GM12878 (cell line): ENCODE data around the gene CCDC68. TPM values are rescaled to one million over a fixed set of nuclear protein-coding genes. Genes with fewer than 3 reads are reported as not detected.

Experiments used
- ATAC-seq: fragments of 200-7000 bp; cut with Tn5 transposase; 3 replicates; pipeline ENCODE4 v1.9.1; 2020; ENCODE audit warnings: mild to moderate bottlenecking, moderate library complexity
- BruUV-seq: library from RNA; stranded (reverse); fragments of 400-500 nt; replicated peaks from 2 replicates; lab custom pipeline; 2021; lab: Mats Ljungman, UMichigan
- CTCF ChIA-PET: fragments of 300-600 bp; sonication (Branson Sonifier 250); formaldehyde crosslinking; extraction: SDS; loops from one replicate; lab custom pipeline; 2021; ENCODE audit warnings: inconsistent platforms; lab: Yijun Ruan, JAX
- POLR2A ChIA-PET: fragments of 350-600 bp; formaldehyde crosslinking; extraction: SDS; loops from one replicate; lab custom pipeline; 2021; ENCODE audit warnings: inconsistent platforms; lab: Charles Lee
- RAD21 ChIA-PET: fragments of 300-600 bp; sonication (Branson Sonifier 250); formaldehyde crosslinking; loops from one replicate; lab custom pipeline; 2023; ENCODE audit warnings: antibody characterized with exemption; ENCODE audit not compliant: unreplicated experiment; lab: Charles Lee
- SMC1A ChIA-PET: fragments of 300-600 bp; sonication (Branson Sonifier 250); formaldehyde crosslinking; loops from one replicate; lab custom pipeline; 2023; ENCODE audit not compliant: unreplicated experiment, uncharacterized antibody; lab: Charles Lee
- DNase-seq: peaks from one replicate; pipeline ENCODE4 v3.0.0-alpha.2; 2011; ENCODE audit warnings: low read depth, low spot score
- FAIRE-seq: peaks from 3 replicates; lab custom pipeline; 2011; peaks lifted over from hg19 to GRCh38; lab: Jason Lieb, UNC
- H2AFZ ChIP-seq: 2 replicates; pipeline ENCODE4 v1.6.0; 2011; ENCODE audit warnings: low read depth, low read length, control low read depth; ENCODE audit not compliant: control insufficient read depth
- H3K27ac ChIP-seq: 2 replicates; pipeline ENCODE4 v1.5.1; 2011; ENCODE audit warnings: control low read depth; ENCODE audit not compliant: control insufficient read depth, insufficient read depth
- H3K27me3 ChIP-seq, 2 experiments: replicated peaks in 1 of 2; 2 replicates each; pipeline versions ENCODE4 v1.6.0 to v1.6.1; 2011; ENCODE audit warnings: low read length in 1 of 2; ENCODE audit not compliant: control insufficient read depth in 2 of 2, insufficient read depth in 2 of 2
- H3K36me3 ChIP-seq, 2 experiments: 2 replicates each; pipeline ENCODE4 v1.5.1; 2011; ENCODE audit warnings: low read length in 1 of 2; ENCODE audit not compliant: control insufficient read depth in 2 of 2, insufficient read depth in 2 of 2
- H3K4me1 ChIP-seq: 2 replicates; pipeline ENCODE4 v1.6.1; 2011; ENCODE audit warnings: mild to moderate bottlenecking, low read length, moderate library complexity, mixed read lengths; ENCODE audit not compliant: control insufficient read depth, insufficient read depth
- H3K4me2 ChIP-seq: 2 replicates; pipeline ENCODE4 v1.6.0; 2011; ENCODE audit warnings: control low read depth; ENCODE audit not compliant: control insufficient read depth, insufficient read depth
- H3K4me3 ChIP-seq: fragments of 200-600 bp; sonication (generic); 2 replicates; pipeline ENCODE4 v1.5.1; 2016
- H3K79me2 ChIP-seq: 2 replicates; pipeline ENCODE4 v1.6.0; 2011; ENCODE audit warnings: low read length; ENCODE audit not compliant: control insufficient read depth, insufficient read depth
- H3K9ac ChIP-seq: 2 replicates; pipeline ENCODE4 v1.8.0; 2011; ENCODE audit warnings: low read length, control low read depth, mixed read lengths; ENCODE audit not compliant: control insufficient read depth, insufficient read depth
- H3K9me3 ChIP-seq: replicated peaks from 3 replicates; pipeline ENCODE4 v1.5.1; 2011; ENCODE audit warnings: mild to moderate bottlenecking, low read length; ENCODE audit not compliant: control insufficient read depth, insufficient read depth
- H4K20me1 ChIP-seq: 2 replicates; pipeline ENCODE4 v1.6.0; 2011; ENCODE audit not compliant: control insufficient read depth, insufficient read depth
- BACH1 ChIP-seq: fragments of 450-650 bp; IDR thresholded peaks from 2 replicates; pipeline ENCODE4 v1.6.1; 2017; ENCODE audit warnings: mild to moderate bottlenecking, borderline replicate concordance
- CEBPB ChIP-seq, 2 experiments: fragments of 150-350 bp in 1 of 2; IDR thresholded peaks; 2 replicates each; pipeline ENCODE4 v1.6.1; 2012 to 2014; ENCODE audit warnings: low read depth in 2 of 2, low read length in 2 of 2, borderline replicate concordance in 1 of 2, inconsistent platforms in 1 of 2
- ELK1 ChIP-seq: IDR thresholded peaks from 2 replicates; pipeline ENCODE4 v1.6.1; 2012; ENCODE audit warnings: low read depth, low read length, improper control_type of control experiment
- GABPA ChIP-seq: IDR thresholded peaks from 2 replicates; pipeline ENCODE4 v1.6.1; 2014; ENCODE audit warnings: antibody characterized with exemption, low read depth, mild to moderate bottlenecking, inconsistent platforms
- HSF1 ChIP-seq: fragments of 150-350 bp; IDR thresholded peaks from 2 replicates; pipeline ENCODE4 v1.6.1; 2014; ENCODE audit warnings: mild to moderate bottlenecking, low read depth, low read length
- JUND ChIP-seq: IDR thresholded peaks from 2 replicates; pipeline ENCODE4 v1.6.1; 2012; ENCODE audit warnings: low read depth, mild to moderate bottlenecking, low read length, improper control_type of control experiment, moderate library complexity
- KAT2A ChIP-seq: conservative IDR thresholded peaks from 2 replicates; pipeline ENCODE4 v1.6.1; 2011; ENCODE audit warnings: low read depth, low read length; ENCODE audit not compliant: control insufficient read depth
- MTA3 ChIP-seq: IDR thresholded peaks from 2 replicates; pipeline ENCODE4 v1.6.1; 2012; ENCODE audit warnings: low read length, inconsistent platforms, borderline replicate concordance
- NFXL1 ChIP-seq: fragments of 450-650 bp; IDR thresholded peaks from 2 replicates; pipeline ENCODE4 v1.6.1; 2017; ENCODE audit warnings: antibody characterized with exemption, mild to moderate bottlenecking, borderline replicate concordance
- PRDM15 ChIP-seq: fragments of 450-650 bp; formaldehyde crosslinking; IDR thresholded peaks from 2 replicates; pipeline ENCODE4 v1.4.0; 2020; ENCODE audit warnings: mild to moderate bottlenecking, moderate library complexity
- SIX5 ChIP-seq: IDR thresholded peaks from 2 replicates; pipeline ENCODE4 v1.6.1; 2011; ENCODE audit warnings: mild to moderate bottlenecking, low read depth, low read length, moderate library complexity; ENCODE audit not compliant: severe bottlenecking
- SUPT20H ChIP-seq: IDR thresholded peaks from 2 replicates; pipeline ENCODE4 v1.6.1; 2011; ENCODE audit warnings: low read depth, mild to moderate bottlenecking, low read length, moderate library complexity, borderline replicate concordance; ENCODE audit not compliant: control insufficient read depth
- TARDBP ChIP-seq: IDR thresholded peaks from 2 replicates; pipeline ENCODE4 v1.6.1; 2016; ENCODE audit warnings: borderline replicate concordance
- WRNIP1 ChIP-seq: IDR thresholded peaks from 2 replicates; pipeline ENCODE4 v1.6.1; 2011; ENCODE audit warnings: low read depth, low read length, improper control_type of control experiment, borderline replicate concordance
- ZNF207 ChIP-seq: fragments of 450-650 bp; IDR thresholded peaks from 2 replicates; pipeline ENCODE4 v1.6.1; 2014; ENCODE audit warnings: antibody characterized with exemption, mild to moderate bottlenecking, borderline replicate concordance
- WGBS: methylation state at CpG from one replicate; pipeline ENCODE4 v1.1.6; 2016; ENCODE audit warnings: low lambda C conversion rate; ENCODE audit not compliant: insufficient replicate concordance, insufficient coverage; ENCODE audit errors: missing lambda C conversion rate; 5-methylcytosine and 5-hydroxymethylcytosine counted together
- in situ Hi-C: fragments of 300-500 bp; cut with MboI; formaldehyde crosslinking; loops from 9 replicates; pipeline ENCODE4 v1.14.3; 2018; ENCODE audit warnings: mixed read lengths
- intact Hi-C: fragments of 100-400 bp; cut with micrococcal nuclease; formaldehyde crosslinking; loops from one replicate; pipeline ENCODE4 v1.14.2; 2022; ENCODE audit not compliant: unreplicated experiment
- polyA plus RNA-seq, 11 experiments: library from polyadenylated mRNA; depleted of rRNA in 4 of 11; unstranded in 6 of 11; stranded (reverse) in 5 of 11; fragments of >200 nt; fragmentation: Nextera tagmentation in 4 of 11; fragmentation: Illumina TruSeq in 1 of 11; extraction: Ambion mirVana in 4 of 11; extraction: Trizol in 1 of 11; gene quantifications; 1 replicate in 1 of 11; 2 replicates in 10 of 11; pipeline versions ENCODE4 v1.2.1 to v1.2.3, GENCODE V29; 2011 to 2016; ENCODE audit warnings: inconsistent platforms in 2 of 11, missing spikeins in 2 of 11, low read depth in 1 of 11
- total RNA-seq, 4 experiments: library from RNA; depleted of rRNA in 3 of 4; stranded (reverse); fragments of >200 nt in 3 of 4; fragmentation: Illumina TruSeq in 1 of 4; extraction: Trizol in 1 of 4; gene quantifications; 2 replicates each; pipeline versions ENCODE4 v1.2.1 to v1.2.3, GENCODE V29; 2013 to 2021

CCDC68 gene
- total and polyA plus RNA-seq, 10 of the 15 experiments (the other 5 are each of a cell fraction or from before 2014, with no cell fraction given): 0.04 TPM; not detected in 9

DNA sequence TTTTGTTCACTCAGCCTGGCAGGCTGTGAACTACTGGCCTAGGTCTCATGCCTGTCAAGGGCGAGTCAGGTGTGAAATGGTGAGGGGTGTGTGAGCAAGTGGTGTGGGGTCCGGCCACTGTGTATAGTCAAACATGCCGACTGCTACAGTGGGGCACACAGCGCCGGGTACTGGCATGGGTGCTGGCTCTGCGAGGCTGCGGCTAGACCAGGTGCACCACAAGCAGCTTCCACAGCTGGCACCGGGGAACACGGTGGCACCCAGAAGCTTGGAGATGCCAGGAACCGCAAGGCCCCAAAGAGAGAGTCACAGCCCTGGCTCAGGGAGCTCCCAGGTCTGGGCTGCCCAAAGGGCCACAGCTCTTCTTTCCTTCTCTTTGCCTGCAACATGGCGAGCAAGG lies 49.7 kb downstream of the CCDC68 start (continued):
- TF ChIP-seq PRDM15: no peak
- no peak for TF ChIP-seq GABPA
- TF ChIP-seq NFXL1: no peak
- no peak for TF ChIP-seq JUND
- TF ChIP-seq, all 136 proteins: peak for 0

DNA sequence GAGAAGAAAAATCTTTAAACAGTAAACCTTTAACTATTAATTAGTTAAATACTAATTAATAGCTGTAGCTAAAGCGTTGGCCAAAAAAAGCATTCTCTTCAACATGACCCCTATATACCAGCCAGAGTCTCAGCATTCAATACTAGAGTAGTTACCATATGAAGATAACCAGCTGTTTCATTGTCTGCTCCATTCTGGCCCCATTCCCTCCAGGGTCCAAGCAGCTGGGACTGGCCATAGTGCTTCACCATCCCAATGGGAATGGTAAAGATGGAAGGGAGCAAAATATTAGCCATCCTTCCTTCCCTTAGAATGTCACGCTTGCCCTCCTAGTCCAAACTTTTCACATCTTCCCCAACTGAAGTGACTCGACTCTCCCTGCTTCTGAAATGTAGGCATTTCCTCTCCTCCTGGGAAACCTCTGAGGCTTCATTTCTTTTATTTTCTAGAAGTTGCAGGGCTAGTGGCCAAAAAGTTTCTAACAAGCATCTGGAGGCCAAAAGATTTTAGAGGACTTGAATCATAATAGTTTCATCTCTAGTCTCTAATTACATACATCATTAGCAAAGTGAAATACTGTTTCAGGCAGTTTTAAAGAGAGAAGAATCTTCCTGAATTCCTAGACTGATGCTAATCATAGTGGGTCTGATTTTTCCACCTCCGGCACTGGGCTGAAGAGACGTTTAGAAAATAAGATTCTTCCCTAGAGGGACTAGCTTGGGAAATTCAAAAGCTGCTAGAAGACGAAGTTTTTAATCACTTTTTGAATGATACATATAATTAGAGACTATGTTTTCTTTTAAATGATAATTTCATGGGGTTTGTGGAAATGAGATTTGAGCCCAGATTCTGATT lies 52.7 kb downstream of the CCDC68 start:
- Histone ChIP-seq H3K36me3 (no peaks in the 10 kb centered on the region), H3K9ac (no peak overlapping the region), H3K9me3 (no peaks in the 10 kb centered on the region), H3K4me1 (no peaks in the 10 kb centered on the region), H3K79me2 (no peaks in the 10 kb centered on the region), H3K27ac (no peak overlapping the region), H3K27me3 (no peaks in the 10 kb centered on the region), H4K20me1 (no peaks in the 10 kb centered on the region), H3K4me3 (no peak overlapping the region), H2AFZ (no peak overlapping the region), H3K4me2 (no peak overlapping the region)
- RAD21 ChIA-PET: no interaction called here
- no peak for TF ChIP-seq KAT2A
- TF ChIP-seq WRNIP1: no peak
- no peak for TF ChIP-seq ELK1
- TF ChIP-seq SUPT20H: no peak
- TF ChIP-seq HSF1: no peak
- no peak for TF ChIP-seq MTA3
- no peak for TF ChIP-seq ZNF207
- no peak for TF ChIP-seq SIX5
- TF ChIP-seq TARDBP: no peak
- no peak for TF ChIP-seq BACH1
- no peak for TF ChIP-seq CEBPB (IDR thresholded peaks at IDR 0.05; ENCODE audit: borderline replicate concordance in 1 of 2, low read depth in 2 of 2, low read length in 2 of 2)
- 23% methylated on average over 5 of the region's 6 CpGs for WGBS
- no peak for DNase-seq
- BruUV-seq: no TSS peak
- CTCF ChIA-PET: no interaction called here
- in situ Hi-C loops (no loop called here), intact Hi-C loops (no loop called here)
- no peak for ATAC-seq
- no peak for FAIRE-seq
- POLR2A ChIA-PET: no interaction called here
- SMC1A ChIA-PET: no interaction called here
